Measurements from ENCODE around the gene WNT7B.
A peak's percentile ranks its signal among the peaks of the same experiment; 100 is the strongest.
"Not testable (repeated sequence)": the region's sequence is repeated elsewhere in the genome, so short reads cannot be mapped to it uniquely, and the experiment has no call there.

WNT7B gene

GRCh38 chr22:46008291-46008690, 31.3 kb upstream of the WNT7B start:
- DNase-seq (ENCODE audit: low spot score), result no peak
- Histone ChIP-seq H3K4me3 (peak overlapping the region; percentile 58), H3K27ac (peak overlapping the region; percentile 90)
- no peak for TF ChIP-seq CTCF (IDR thresholded peaks at IDR 0.05)

GRCh38 chr22:46007848-46008261, 30.9 kb upstream of the WNT7B start:
- Histone ChIP-seq H3K4me3 (peak overlapping the region; percentile 58), H3K27ac (peak overlapping the region; percentile 90)
- TF ChIP-seq CTCF (IDR thresholded peaks at IDR 0.05), result no peak
- peak; percentile 96 for DNase-seq (ENCODE audit: low spot score)

GRCh38 chr22:46007003-46007847, 30.3 kb upstream of the WNT7B start:
- peak; percentile 91 for DNase-seq (ENCODE audit: low spot score)
- Histone ChIP-seq H3K4me3 (peak overlapping the region; percentile 58), H3K27ac (peak overlapping the region; percentile 90)
- no peak for TF ChIP-seq CTCF (IDR thresholded peaks at IDR 0.05)

- peak; percentile 95 for DNase-seq (ENCODE audit: low spot score)
- Histone ChIP-seq H3K27ac (peak overlapping the region; percentile 90), H3K4me3 (peak overlapping the region; percentile 58)
- peak; percentile 95 for TF ChIP-seq CTCF (IDR thresholded peaks at IDR 0.05)
Observed at GRCh38 chr22:46006379-46007002, 29.5 kb upstream of the WNT7B start.

GRCh38 chr22:46005116-46005705, 28.2 kb upstream of the WNT7B start:
- not testable (repeated sequence) for H3K4me3 ChIP-seq; DNase-seq (ENCODE audit: low spot score)

GRCh38 chr22:46004105-46004866, 27.3 kb upstream of the WNT7B start:
- TF ChIP-seq CTCF (IDR thresholded peaks at IDR 0.05), result no peak
- no peak for DNase-seq (ENCODE audit: low spot score)
- H3K27ac ChIP-seq, result no peak overlapping the region
- H3K4me3 ChIP-seq, result no peak overlapping the region

More at GRCh38 chr22:46005116-46005705, 28.2 kb upstream of the WNT7B start:
- H3K27ac ChIP-seq, result not testable (repeated sequence)

Measured in coronary artery (tissue), 2 donors.